Adrenal gland (tissue), 12 donors: Measurements from ENCODE around the gene FJX1. TPM values are rescaled to one million over a fixed set of nuclear protein-coding genes. Genes with fewer than 3 reads are reported as not detected.

Source experiments
- DNase-seq, 7 donors: peaks; one replicate each; pipeline ENCODE4 v3.0.0-alpha.2; 2019 to 2020
- H3K27ac ChIP-seq, 5 donors: fragments of 200-600 bp; sonication (generic) in 4 of 5; 1 replicate in 3 of 5; 2 replicates in 2 of 5; pipeline versions ENCODE4 v1.5.1 to v1.8.0; 2016 to 2020; ENCODE audit warnings: mild to moderate bottlenecking in 1 of 5
- H3K27me3 ChIP-seq: fragments of 200-600 bp; 2 replicates; pipeline ENCODE4 v1.8.0; 2021
- H3K36me3 ChIP-seq, 2 donors: fragments of 200-600 bp; replicated peaks in 1 of 2; 1 replicate in 1 of 2; 2 replicates in 1 of 2; pipeline versions ENCODE4 v1.5.1 to v1.8.0; 2018 to 2022
- H3K4me1 ChIP-seq, 2 donors: fragments of 200-600 bp; replicated peaks in 1 of 2; 1 replicate in 1 of 2; 2 replicates in 1 of 2; pipeline versions ENCODE4 v1.5.1 to v1.8.0; 2018 to 2021
- H3K4me3 ChIP-seq, 4 donors: fragments of 200-600 bp; sonication (generic) in 3 of 4; one replicate each; pipeline ENCODE4 v1.5.1; 2016 to 2018
- H3K9me3 ChIP-seq, 3 donors: fragments of 200-600 bp; sonication (generic) in 1 of 3; replicated peaks in 1 of 3; 1 replicate in 2 of 3; 2 replicates in 1 of 3; pipeline versions ENCODE4 v1.5.1 to v1.8.0; 2016 to 2021
- CTCF ChIP-seq, 6 experiments: fragments of 450-650 bp in 4 of 6; fragments of 200-600 bp in 2 of 6; sonication (generic) in 1 of 6; IDR thresholded peaks; 1 replicate in 5 of 6; 2 replicates in 1 of 6; pipeline versions ENCODE4 v1.5.1 to v1.8.0; 2016 to 2021; ENCODE audit warnings: antibody characterized with exemption in 6 of 6, mild to moderate bottlenecking in 2 of 6, moderate library complexity in 1 of 6
- POLR2A ChIP-seq, 2 donors: fragments of 450-650 bp; IDR thresholded peaks; one replicate each; pipeline ENCODE4 v1.6.1; 2017; ENCODE audit warnings: antibody characterized with exemption in 2 of 2, mild to moderate bottlenecking in 2 of 2, moderate library complexity in 1 of 2
- WGBS, 4 donors: extraction: QIAGEN DNeasy Blood & Tissue Kit in 2 of 4; methylation state at CpG; one replicate each; pipeline versions ENCODE4 v1.1.5 to v1.1.7; 2013 to 2017; 5-methylcytosine and 5-hydroxymethylcytosine counted together
- intact Hi-C, 2 donors: fragments of 100-400 bp; cut with DNase I; formaldehyde crosslinking; loops; one replicate each; pipeline versions ENCODE4 v1.14.1 to v1.15.0; 2022 to 2023
- polyA plus RNA-seq, 3 donors: library from polyadenylated mRNA; stranded (reverse); fragments of 200-250 nt in 2 of 3; fragments of 350-450 nt in 1 of 3; fragmentation: Illumina TruSeq in 1 of 3; extraction: RNeasy Lipid Tissue Mini Kit (QIAGEN cat#74804) in 1 of 3; gene quantifications; one replicate each; pipeline ENCODE4 v1.2.3, GENCODE V29; 2013 to 2014
- total RNA-seq, 9 donors: library from RNA; depleted of rRNA in 4 of 9; stranded (reverse); fragments of >200 nt in 4 of 9; fragments of 120-200 nt in 1 of 9; fragmentation: NEBNext Ultra II Directional in 1 of 9; extraction: Animal tissue kit (Norgen Biotek cat#: 25700) in 1 of 9; gene quantifications; one replicate each; pipeline versions ENCODE4 v1.1.0 to v1.2.4, GENCODE V29; 2013 to 2023
- donor health status: healthy with polysubstance abuse.
- donor health status: Bipolar disorder and iron deficiency.
- donor health status: DM: yes; HTN: yes; CAD: no.
- donor health status: DM: no; HTN: no; CAD: no.
- donor health status: DM: no; HTN: no; CAD: no.
- donor health status: DM: yes; HTN: yes; CAD: no.

The FJX1 gene
- total and polyA plus RNA-seq, 12 donors = 1.1 to 37.1 (median 9.1) TPM

- H3K4me1 ChIP-seq = no peaks in the 10 kb centered on the region
- no peaks in the 10 kb centered on the region for H3K36me3 ChIP-seq
- H3K4me3 ChIP-seq = no peak overlapping the region
- no peak for DNase-seq
- H3K9me3 ChIP-seq = no peaks in the 10 kb centered on the region
- 81 to 87% (median 81%) methylated on average over 4 of the region's 4 CpGs for WGBS, 4 donors
- intact Hi-C loops = no loop called here
- peaks cover 7% of the 10 kb centered on the region for H3K27me3 ChIP-seq
- TF ChIP-seq CTCF (IDR thresholded peaks at IDR 0.05) (no peak), POLR2A (IDR thresholded peaks at IDR 0.05) (no peak)
- no peak overlapping the region for H3K27ac ChIP-seq
These were observed 11.3 kb downstream of the FJX1 start for GRCh38 chr11:35629511-35629910.

- Histone ChIP-seq H3K27ac (no peak overlapping the region), H3K4me1 (no peaks in the 10 kb centered on the region), H3K9me3 (no peaks in the 10 kb centered on the region), H3K4me3 (no peak overlapping the region), H3K36me3 (no peaks in the 10 kb centered on the region), H3K27me3 (peaks cover 8% of the 10 kb centered on the region)
- TF ChIP-seq CTCF (IDR thresholded peaks at IDR 0.05) = no peak
- TF ChIP-seq POLR2A (IDR thresholded peaks at IDR 0.05) = no peak
- DNase-seq = peak in 4 of 7 donors; percentile 27 to 58 (median 44)
- 55 to 68% (median 64%) methylated on average over 6 of the region's 6 CpGs for WGBS, 4 donors
- intact Hi-C loops = no loop called here
These were observed 11.7 kb downstream of the FJX1 start for GRCh38 chr11:35629914-35630313.

- Histone ChIP-seq H3K9me3 (no peaks in the 10 kb centered on the region), H3K27me3 (peaks cover 19% of the 10 kb centered on the region), H3K36me3 (no peaks in the 10 kb centered on the region), H3K27ac (no peak overlapping the region), H3K4me1 (no peaks in the 10 kb centered on the region), H3K4me3 (no peak overlapping the region)
- intact Hi-C loops = no loop called here
- TF ChIP-seq CTCF (IDR thresholded peaks at IDR 0.05) = no peak
- TF ChIP-seq POLR2A (IDR thresholded peaks at IDR 0.05) = no peak
- no peak for DNase-seq
- WGBS, 4 donors = 56 to 75% (median 69%) methylated on average over 3 of the region's 3 CpGs
These were observed 13.6 kb downstream of the FJX1 start for GRCh38 chr11:35631891-35632290.

- Histone ChIP-seq H3K9me3 (no peaks in the 10 kb centered on the region), H3K27ac (no peak overlapping the region), H3K36me3 (no peaks in the 10 kb centered on the region), H3K4me3 (no peak overlapping the region), H3K27me3 (peaks cover 19% of the 10 kb centered on the region), H3K4me1 (no peaks in the 10 kb centered on the region)
- no peak for DNase-seq
- 41 to 56% (median 48%) methylated on average over 1 of the region's 1 CpG for WGBS, 4 donors
- intact Hi-C loops = no loop called here
- TF ChIP-seq CTCF (IDR thresholded peaks at IDR 0.05) (no peak), POLR2A (IDR thresholded peaks at IDR 0.05) (no peak)
These were observed 14.0 kb downstream of the FJX1 start for GRCh38 chr11:35632301-35632700.
